Stimulated activated CD8-positive, alpha-beta memory T cell treated with anti-CD3 and anti-CD28 coated beads, Interleukin-4, amount 100 ng/mL, for 4 hours (primary cell): ENCODE results near the gene ARSB.

ENCODE experiments used
- DNase-seq, 2 donors: peaks; one replicate each; pipeline ENCODE4 v3.0.0-alpha.2; 2020; ENCODE audit warnings: low read depth in 2 of 2, low spot score in 1 of 2

ARSB gene

GRCh38 chr5:78808818-78809217, 176.3 kb downstream of the ARSB start:
- no peak for DNase-seq

GRCh38 chr5:78808380-78808779, 176.7 kb downstream of the ARSB start:
- DNase-seq: no peak

- DNase-seq: no peak
These were observed 178.6 kb downstream of the ARSB start for GRCh38 chr5:78806544-78806943.

- DNase-seq: no peak
These were observed 179.5 kb downstream of the ARSB start for GRCh38 chr5:78805474-78806124.

- DNase-seq: no peak
These were observed 180.1 kb downstream of the ARSB start for GRCh38 chr5:78804995-78805394.

- DNase-seq: no peak
These were observed 181.2 kb downstream of the ARSB start for GRCh38 chr5:78803941-78804340.

- DNase-seq: no peak
These were observed 181.8 kb downstream of the ARSB start for GRCh38 chr5:78803353-78803752.

GRCh38 chr5:78801413-78801812, 183.7 kb downstream of the ARSB start:
- DNase-seq: no peak

GRCh38 chr5:78799266-78800017, 185.7 kb downstream of the ARSB start:
- no peak for DNase-seq

GRCh38 chr5:78798673-78799029, 186.5 kb downstream of the ARSB start:
- DNase-seq: no peak

GRCh38 chr5:78797936-78798672, 187.0 kb downstream of the ARSB start:
- DNase-seq: no peak

- DNase-seq: no peak
These were observed 189.4 kb downstream of the ARSB start for GRCh38 chr5:78795757-78796156.

GRCh38 chr5:78794693-78795215, 190.4 kb downstream of the ARSB start:
- no peak for DNase-seq

- no peak for DNase-seq
These were observed 191.0 kb downstream of the ARSB start for GRCh38 chr5:78793907-78794662.

- no peak for DNase-seq
These were observed 192.6 kb downstream of the ARSB start for GRCh38 chr5:78792345-78793055.

- DNase-seq: no peak
These were observed 193.5 kb downstream of the ARSB start for GRCh38 chr5:78791501-78792100.

- DNase-seq: no peak
These were observed 197.3 kb downstream of the ARSB start for GRCh38 chr5:78787783-78788182.

- no peak for DNase-seq
These were observed 199.7 kb downstream of the ARSB start for GRCh38 chr5:78785454-78785853.

GRCh38 chr5:78783434-78784130, 201.5 kb downstream of the ARSB start:
- no peak for DNase-seq

- no peak for DNase-seq
These were observed 202.4 kb downstream of the ARSB start for GRCh38 chr5:78782728-78783127.
